GM12878 (cell line): ENCODE results near the gene CSTA.

Source experiments
- CTCF ChIP-seq, 3 experiments: IDR thresholded peaks in 2 of 3; conservative IDR thresholded peaks in 1 of 3; 2 replicates each; pipeline ENCODE4 v1.5.1; 2011; ENCODE audit warnings: low read depth in 3 of 3, low read length in 3 of 3, mild to moderate bottlenecking in 3 of 3, control low read depth in 2 of 3, moderate library complexity in 2 of 3, inconsistent platforms in 1 of 3, mixed read lengths in 1 of 3; ENCODE audit not compliant: control insufficient read depth in 2 of 3, insufficient read depth in 1 of 3; ENCODE audit errors: extremely low read depth in 1 of 3
- EP300 ChIP-seq, 2 experiments: fragments of 150-350 bp in 1 of 2; IDR thresholded peaks; 2 replicates each; pipeline ENCODE4 v1.6.1; 2011 to 2012; ENCODE audit warnings: low read depth in 2 of 2, low read length in 2 of 2, borderline replicate concordance in 1 of 2, improper control_type of control experiment in 1 of 2, inconsistent platforms in 1 of 2; ENCODE audit not compliant: control insufficient read depth in 1 of 2
- GATAD2B ChIP-seq: fragments of 450-650 bp; conservative IDR thresholded peaks from 2 replicates; pipeline ENCODE4 v1.6.1; 2017; ENCODE audit warnings: low read depth, mild to moderate bottlenecking, moderate library complexity
- HDAC2 ChIP-seq: fragments of 200-600 bp; sonication (generic); IDR thresholded peaks from 2 replicates; pipeline ENCODE4 v1.6.1; 2017
- JUND ChIP-seq: IDR thresholded peaks from 2 replicates; pipeline ENCODE4 v1.6.1; 2012; ENCODE audit warnings: low read depth, mild to moderate bottlenecking, low read length, improper control_type of control experiment, moderate library complexity
- MXI1 ChIP-seq: fragments of 150-350 bp; IDR thresholded peaks from 2 replicates; pipeline ENCODE4 v1.6.1; 2011; ENCODE audit warnings: low read depth, mild to moderate bottlenecking, inconsistent platforms, low read length, improper control_type of control experiment
- PAX8 ChIP-seq: fragments of 450-650 bp; IDR thresholded peaks from 2 replicates; pipeline ENCODE4 v1.6.1; 2017; ENCODE audit warnings: mild to moderate bottlenecking, moderate library complexity
- POLR2A ChIP-seq: IDR thresholded peaks from 2 replicates; pipeline ENCODE4 v1.6.1; 2011; ENCODE audit warnings: low read depth, mild to moderate bottlenecking, low read length
- SMAD5 ChIP-seq: IDR thresholded peaks from 2 replicates; pipeline ENCODE4 v1.6.1; 2016; ENCODE audit warnings: antibody characterized with exemption, low read depth

DNA sequence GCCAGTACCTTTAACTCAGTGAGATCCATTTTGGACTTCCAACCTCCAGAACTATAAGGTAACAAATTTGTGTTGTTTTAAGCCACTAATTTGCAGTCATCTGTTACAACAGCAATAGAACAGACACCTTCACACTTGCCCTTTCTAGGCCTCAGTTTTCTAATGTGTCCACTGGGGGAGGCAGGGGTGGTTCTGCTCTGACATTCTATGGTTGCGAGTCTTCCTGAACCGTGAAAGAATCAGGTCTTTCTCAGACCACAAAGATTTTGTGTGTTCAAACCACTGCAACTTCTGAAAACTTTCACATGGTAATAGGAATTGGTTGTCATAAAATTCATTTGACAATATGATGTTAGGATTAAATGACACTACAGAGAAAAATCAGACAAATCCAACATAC, 26.8 kb upstream of the CSTA start:
- no peak for TF ChIP-seq MXI1
- TF ChIP-seq GATAD2B, result no peak
- no peak for TF ChIP-seq SMAD5
- no peak for TF ChIP-seq HDAC2
- no peak for TF ChIP-seq POLR2A
- peak; percentile 15 to 52 (median 44); a peak in 5 of 6 replicates for TF ChIP-seq CTCF (IDR thresholded peaks at IDR 0.05 in 2 of 3, conservative IDR thresholded peaks at IDR 0.05 in 1 of 3; ENCODE audit: control insufficient read depth in 2 of 3, extremely low read depth in 1 of 3, insufficient read depth in 1 of 3, low read depth in 3 of 3, low read length in 3 of 3)
- no peak for TF ChIP-seq PAX8
- TF ChIP-seq JUND, result no peak
- 0 out of 4 replicates have a peak, but pooled peaks of 1 of the 2 experiments have one; percentile 17 for TF ChIP-seq EP300 (IDR thresholded peaks at IDR 0.05; ENCODE audit: borderline replicate concordance in 1 of 2, control insufficient read depth in 1 of 2, low read depth in 2 of 2, low read length in 2 of 2)
